Measurements from ENCODE around the gene WSB1. TPM values are rescaled to one million over a fixed set of nuclear protein-coding genes. Genes with fewer than 3 reads are reported as not detected.
A peak's percentile ranks its signal among the peaks of the same experiment; 100 is the strongest.

The WSB1 gene
- total and polyA plus RNA-seq, 12 donors: 42.5 to 125 (median 60.5) TPM

- TF ChIP-seq, protein P1, sequence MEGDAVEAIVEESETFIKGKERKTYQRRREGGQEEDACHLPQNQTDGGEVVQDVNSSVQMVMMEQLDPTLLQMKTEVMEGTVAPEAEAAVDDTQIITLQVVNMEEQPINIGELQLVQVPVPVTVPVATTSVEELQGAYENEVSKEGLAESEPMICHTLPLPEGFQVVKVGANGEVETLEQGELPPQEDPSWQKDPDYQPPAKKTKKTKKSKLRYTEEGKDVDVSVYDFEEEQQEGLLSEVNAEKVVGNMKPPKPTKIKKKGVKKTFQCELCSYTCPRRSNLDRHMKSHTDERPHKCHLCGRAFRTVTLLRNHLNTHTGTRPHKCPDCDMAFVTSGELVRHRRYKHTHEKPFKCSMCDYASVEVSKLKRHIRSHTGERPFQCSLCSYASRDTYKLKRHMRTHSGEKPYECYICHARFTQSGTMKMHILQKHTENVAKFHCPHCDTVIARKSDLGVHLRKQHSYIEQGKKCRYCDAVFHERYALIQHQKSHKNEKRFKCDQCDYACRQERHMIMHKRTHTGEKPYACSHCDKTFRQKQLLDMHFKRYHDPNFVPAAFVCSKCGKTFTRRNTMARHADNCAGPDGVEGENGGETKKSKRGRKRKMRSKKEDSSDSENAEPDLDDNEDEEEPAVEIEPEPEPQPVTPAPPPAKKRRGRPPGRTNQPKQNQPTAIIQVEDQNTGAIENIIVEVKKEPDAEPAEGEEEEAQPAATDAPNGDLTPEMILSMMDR (IDR thresholded peaks at IDR 0.05): no peak
- intact Hi-C loops (cut with DNase I): loop anchor here in 8 of 10 donors (1.0 to 10.0 kb wide), 17 partner anchors 18 to 303 kb away; partner anchors contain the start of gene KSR1 (in 2 of the 8)
- peak overlapping the region in 8 of 10 donors; percentile 48 to 97 (median 92) for H3K27ac ChIP-seq
- ATAC-seq: no peak
- no peaks in the 10 kb centered on the region for H3K27me3 ChIP-seq
- 88 to 90% methylated on average over 2 of the region's 2 CpGs for WGBS, 2 donors
- H3K4me3 ChIP-seq: no peak overlapping the region
- no peak for DNase-seq
- no peaks in the 10 kb centered on the region for H3K9me3 ChIP-seq
- no peaks in the 10 kb centered on the region for H3K36me3 ChIP-seq
- H3K4me1 ChIP-seq: peaks cover 9 to 52% (median 35%) of the 10 kb centered on the region in 9 donors
Measured at GRCh38 chr17:27351759-27352158, 57.8 kb downstream of the WSB1 start.

- Histone ChIP-seq H3K4me3 (peak overlapping the region in 7 of 10 donors; percentile 53 to 75 (median 67)), H3K27me3 (no peaks in the 10 kb centered on the region), H3K4me1 (peaks cover 9 to 52% (median 35%) of the 10 kb centered on the region in 9 donors), H3K9me3 (no peaks in the 10 kb centered on the region), H3K27ac (peak overlapping the region; percentile 82 to 98 (median 93)), H3K36me3 (no peaks in the 10 kb centered on the region)
- DNase-seq (peak in 1 of 2 donors; percentile 46), ATAC-seq (peak in 1 of 8 donors; percentile 27)
- 48 to 51% methylated on average over 6 of the region's 6 CpGs for WGBS, 2 donors
- TF ChIP-seq, protein P1 (IDR thresholded peaks at IDR 0.05): no peak
- intact Hi-C loops (cut with DNase I): loop anchor here in 8 of 10 donors (1.0 to 10.0 kb wide), 17 partner anchors 19 to 302 kb away; partner anchors contain the start of gene KSR1 (in 2 of the 8)
Measured at GRCh38 chr17:27352448-27353032, 58.6 kb downstream of the WSB1 start.

GRCh38 chr17:27353033-27353460 lies 59.1 kb downstream of the WSB1 start:
- Histone ChIP-seq H3K36me3 (no peaks in the 10 kb centered on the region), H3K4me1 (peaks cover 9 to 48% (median 32%) of the 10 kb centered on the region in 9 donors), H3K27ac (peak overlapping the region; percentile 82 to 98 (median 93)), H3K27me3 (no peaks in the 10 kb centered on the region), H3K9me3 (no peaks in the 10 kb centered on the region), H3K4me3 (peak overlapping the region; percentile 49 to 75 (median 61))
- TF ChIP-seq, protein P1 (IDR thresholded peaks at IDR 0.05): no peak
- intact Hi-C loops (cut with DNase I): loop anchor here in 8 of 10 donors (2.0 to 10.0 kb wide), 16 partner anchors 28 to 302 kb away; partner anchors contain the start of gene KSR1 (in 2 of the 8)
- 46 to 51% methylated on average over 11 of the region's 11 CpGs for WGBS, 2 donors
- DNase-seq (no peak), ATAC-seq (no peak)

GRCh38 chr17:27353461-27354050 lies 59.6 kb downstream of the WSB1 start:
- peak; percentile 93 to 97 (median 97) for ATAC-seq
- DNase-seq: peak; percentile 94 to 96
- Histone ChIP-seq H3K27me3 (no peaks in the 10 kb centered on the region), H3K4me1 (peaks cover 9 to 42% (median 27%) of the 10 kb centered on the region in 9 donors), H3K36me3 (no peaks in the 10 kb centered on the region), H3K4me3 (peak overlapping the region; percentile 49 to 75 (median 61)), H3K27ac (peak overlapping the region; percentile 82 to 98 (median 93)), H3K9me3 (no peaks in the 10 kb centered on the region)
- 1% methylated on average over 47 to 57 of the region's 57 CpGs for WGBS, 2 donors
- intact Hi-C loops (cut with DNase I): loop anchor here in 9 of 10 donors (1.0 to 10.0 kb wide), 20 partner anchors 25 to 301 kb away; partner anchors contain the start of gene KSR1 (in 2 of the 9)
- TF ChIP-seq, protein P1 (IDR thresholded peaks at IDR 0.05): peak; percentile 85 to 99 (median 98)
